ENCODE measurements around the gene TBCA.

TBCA gene

DNA sequence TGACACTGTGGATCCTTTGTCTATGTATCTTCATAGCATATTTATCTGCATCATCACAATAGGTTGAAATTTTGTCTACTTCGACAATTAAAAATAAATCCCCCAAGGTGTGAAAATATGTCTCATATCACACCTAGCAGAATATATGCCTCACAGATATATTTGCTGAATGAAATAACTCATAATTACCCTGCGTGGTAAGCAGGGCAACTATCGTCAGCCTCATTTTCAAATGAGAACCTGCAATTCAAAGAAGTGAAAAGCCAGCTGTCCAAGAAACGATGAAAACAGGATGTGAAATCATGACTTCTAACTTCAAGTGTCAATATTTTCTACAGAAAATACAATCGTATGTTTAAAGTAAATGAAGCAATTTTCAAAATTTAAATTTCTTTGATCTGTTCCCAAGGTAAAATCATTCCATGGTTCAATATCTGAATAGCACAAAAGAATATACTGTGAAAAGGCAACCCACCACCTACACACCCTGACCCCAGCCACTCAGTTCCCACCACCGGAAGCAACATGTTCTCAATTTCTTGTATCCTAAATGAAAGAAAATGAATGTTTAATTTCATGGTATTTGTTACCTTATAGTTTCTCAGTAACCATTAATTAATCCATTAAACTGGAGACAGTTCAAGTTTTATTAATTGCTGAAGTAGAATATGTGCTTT lies 57.1 kb downstream of the TBCA start:
- Histone ChIP-seq H3K9me3 (ENCODE audit: control insufficient read depth, insufficient read depth, low read length) (no peaks in the 10 kb centered on the region), H3K4me1 (ENCODE audit: control insufficient read depth, low read length) (no peaks in the 10 kb centered on the region), H4K20me1 (ENCODE audit: control insufficient read depth, insufficient read depth, low read depth, low read length) (peaks cover 4% of the 10 kb centered on the region; the same call in 1 of the 2 replicates), H3K79me2 (ENCODE audit: control insufficient read depth, low read length) (peaks cover 89% of the 10 kb centered on the region), H3K9me2 (replicated peaks; ENCODE audit: control insufficient read depth, low read length) (no peaks in the 10 kb centered on the region), H3K4me3 (ENCODE audit: low read length) (no peak overlapping the region), H3K4me2 (ENCODE audit: low read length) (no peak overlapping the region), H3F3A (ENCODE audit: control insufficient read depth, insufficient read depth) (no peaks in the 10 kb centered on the region), H3K36me3 (ENCODE audit: control insufficient read depth, low read length) (peaks cover 16% of the 10 kb centered on the region), H3K27ac (ENCODE audit: low read depth, low read length) (no peak overlapping the region), H3K27me3 (ENCODE audit: control insufficient read depth, low read length) (no peaks in the 10 kb centered on the region)
- no peak for TF ChIP-seq EZH2phosphoT487 (IDR thresholded peaks at IDR 0.05; ENCODE audit: borderline replicate concordance, low read length)
- TF ChIP-seq, protein P1, sequence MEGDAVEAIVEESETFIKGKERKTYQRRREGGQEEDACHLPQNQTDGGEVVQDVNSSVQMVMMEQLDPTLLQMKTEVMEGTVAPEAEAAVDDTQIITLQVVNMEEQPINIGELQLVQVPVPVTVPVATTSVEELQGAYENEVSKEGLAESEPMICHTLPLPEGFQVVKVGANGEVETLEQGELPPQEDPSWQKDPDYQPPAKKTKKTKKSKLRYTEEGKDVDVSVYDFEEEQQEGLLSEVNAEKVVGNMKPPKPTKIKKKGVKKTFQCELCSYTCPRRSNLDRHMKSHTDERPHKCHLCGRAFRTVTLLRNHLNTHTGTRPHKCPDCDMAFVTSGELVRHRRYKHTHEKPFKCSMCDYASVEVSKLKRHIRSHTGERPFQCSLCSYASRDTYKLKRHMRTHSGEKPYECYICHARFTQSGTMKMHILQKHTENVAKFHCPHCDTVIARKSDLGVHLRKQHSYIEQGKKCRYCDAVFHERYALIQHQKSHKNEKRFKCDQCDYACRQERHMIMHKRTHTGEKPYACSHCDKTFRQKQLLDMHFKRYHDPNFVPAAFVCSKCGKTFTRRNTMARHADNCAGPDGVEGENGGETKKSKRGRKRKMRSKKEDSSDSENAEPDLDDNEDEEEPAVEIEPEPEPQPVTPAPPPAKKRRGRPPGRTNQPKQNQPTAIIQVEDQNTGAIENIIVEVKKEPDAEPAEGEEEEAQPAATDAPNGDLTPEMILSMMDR (IDR thresholded peaks at IDR 0.05; ENCODE audit: low read depth, low read length, poor library complexity, severe bottlenecking), result no peak

DNA sequence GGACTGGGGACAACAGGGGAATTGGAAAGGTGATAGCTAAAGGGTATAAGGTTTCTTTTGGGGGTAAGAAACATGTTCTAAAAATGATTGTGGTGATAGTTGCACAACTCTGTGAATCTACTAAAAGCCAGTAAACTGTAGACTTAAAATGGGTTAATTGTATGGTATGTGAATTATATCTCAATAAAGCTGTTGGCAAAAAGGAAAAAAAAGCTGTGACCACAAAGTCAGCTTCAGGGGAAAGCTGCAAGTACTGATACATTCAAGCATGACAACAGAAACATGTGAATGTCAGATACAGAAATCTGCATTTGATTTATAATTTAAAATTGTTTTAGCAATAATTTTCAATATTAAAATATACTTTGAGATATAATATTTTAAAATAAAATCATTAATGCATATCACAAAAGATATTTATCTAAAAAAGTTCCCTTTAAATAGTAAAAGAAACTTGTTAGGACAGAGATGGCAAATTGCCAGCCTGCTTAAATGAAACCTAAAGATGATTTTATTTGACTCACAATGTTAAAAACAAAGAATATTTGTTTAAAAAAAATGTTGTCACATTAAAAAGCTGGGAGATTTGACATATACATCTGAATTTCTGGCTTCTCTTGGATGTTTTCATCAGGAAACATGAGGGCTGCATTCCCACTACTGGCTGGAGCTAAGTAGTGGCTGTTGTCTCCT lies 66.0 kb downstream of the TBCA start:
- H3K4me3 ChIP-seq (ENCODE audit: low read length), result no peak overlapping the region
- H3K9me3 ChIP-seq (ENCODE audit: control insufficient read depth, insufficient read depth, low read length), result no peaks in the 10 kb centered on the region
- no peaks in the 10 kb centered on the region for H3F3A ChIP-seq (ENCODE audit: control insufficient read depth, insufficient read depth)
- H4K20me1 ChIP-seq (ENCODE audit: control insufficient read depth, insufficient read depth, low read depth, low read length), result no peaks in the 10 kb centered on the region
- H3K27me3 ChIP-seq (ENCODE audit: control insufficient read depth, low read length), result no peaks in the 10 kb centered on the region
- peaks cover 34% of the 10 kb centered on the region for H3K36me3 ChIP-seq (ENCODE audit: control insufficient read depth, low read length)
- no peaks in the 10 kb centered on the region for H3K9me2 ChIP-seq (replicated peaks; ENCODE audit: control insufficient read depth, low read length)
- H3K4me1 ChIP-seq (ENCODE audit: control insufficient read depth, low read length), result peaks cover 6% of the 10 kb centered on the region
- no peak overlapping the region for H3K27ac ChIP-seq (ENCODE audit: low read depth, low read length)
- TF ChIP-seq, protein P1 (IDR thresholded peaks at IDR 0.05; ENCODE audit: low read depth, low read length, poor library complexity, severe bottlenecking), result no peak
- no peak for TF ChIP-seq EZH2phosphoT487 (IDR thresholded peaks at IDR 0.05; ENCODE audit: borderline replicate concordance, low read length)
- peaks cover 44% of the 10 kb centered on the region for H3K79me2 ChIP-seq (ENCODE audit: control insufficient read depth, low read length)
- H3K4me2 ChIP-seq (ENCODE audit: low read length), result no peak overlapping the region

DNA sequence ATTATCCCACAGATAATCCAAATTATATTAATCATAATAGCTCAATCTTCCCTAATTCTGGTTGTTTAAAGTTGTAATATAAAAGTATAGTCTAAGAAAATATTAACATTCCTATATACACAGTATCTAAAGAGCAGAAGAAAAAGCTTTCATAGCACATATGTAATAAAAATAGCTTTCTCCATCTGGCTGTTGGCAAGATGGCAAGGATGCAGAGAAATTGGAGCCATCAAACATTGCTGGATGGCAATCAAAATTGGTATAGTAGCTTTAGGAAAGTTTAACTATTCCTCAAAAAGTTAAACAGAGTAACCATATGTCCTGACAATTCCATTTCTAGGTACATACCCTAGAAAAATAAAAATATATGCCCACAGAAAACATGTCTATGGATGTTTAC lies 66.8 kb downstream of the TBCA start:
- peaks cover 6% of the 10 kb centered on the region for H3K4me1 ChIP-seq (ENCODE audit: control insufficient read depth, low read length)
- H3K9me3 ChIP-seq (ENCODE audit: control insufficient read depth, insufficient read depth, low read length), result no peaks in the 10 kb centered on the region
- TF ChIP-seq, protein P1 (IDR thresholded peaks at IDR 0.05; ENCODE audit: low read depth, low read length, poor library complexity, severe bottlenecking), result no peak
- no peak for TF ChIP-seq EZH2phosphoT487 (IDR thresholded peaks at IDR 0.05; ENCODE audit: borderline replicate concordance, low read length)
- no peaks in the 10 kb centered on the region for H3K27me3 ChIP-seq (ENCODE audit: control insufficient read depth, low read length)
- no peaks in the 10 kb centered on the region for H3K9me2 ChIP-seq (replicated peaks; ENCODE audit: control insufficient read depth, low read length)
- H3K4me3 ChIP-seq (ENCODE audit: low read length), result no peak overlapping the region
- H3K27ac ChIP-seq (ENCODE audit: low read depth, low read length), result no peak overlapping the region
- no peaks in the 10 kb centered on the region for H3F3A ChIP-seq (ENCODE audit: control insufficient read depth, insufficient read depth)
- H4K20me1 ChIP-seq (ENCODE audit: control insufficient read depth, insufficient read depth, low read depth, low read length), result no peaks in the 10 kb centered on the region
- no peak overlapping the region for H3K4me2 ChIP-seq (ENCODE audit: low read length)
- H3K79me2 ChIP-seq (ENCODE audit: control insufficient read depth, low read length), result peaks cover 38% of the 10 kb centered on the region
- peaks cover 42% of the 10 kb centered on the region for H3K36me3 ChIP-seq (ENCODE audit: control insufficient read depth, low read length)
